H9 (cell line): Measurements from ENCODE around the gene MC1R. TPM values are rescaled to one million over a fixed set of nuclear protein-coding genes. Genes with fewer than 3 reads are reported as not detected.

Experiments
- DNase-seq: peaks from one replicate; pipeline ENCODE4 v3.0.0-alpha.2; 2017
- H2AFZ ChIP-seq: one replicate; pipeline ENCODE4 v1.6.1; 2013; ENCODE audit warnings: mild to moderate bottlenecking, low read length, control low read depth, moderate library complexity
- H2AK5ac ChIP-seq: 2 replicates; pipeline ENCODE4 v1.6.1; 2013; ENCODE audit warnings: low read length, control low read depth, mixed read lengths; ENCODE audit not compliant: insufficient read length
- H2BK120ac ChIP-seq: one replicate; pipeline ENCODE4 v1.6.1; 2013; ENCODE audit warnings: low read depth, mild to moderate bottlenecking, low read length, control low read depth, inconsistent platforms; ENCODE audit not compliant: poor library complexity, severe bottlenecking
- H2BK12ac ChIP-seq: 2 replicates; pipeline ENCODE4 v1.6.1; 2013; ENCODE audit warnings: low read length, control low read depth, mixed read lengths, low read depth; ENCODE audit not compliant: insufficient read length
- H2BK15ac ChIP-seq: 2 replicates; pipeline ENCODE4 v1.6.1; 2013; ENCODE audit warnings: low read depth, low read length, control low read depth
- H2BK20ac ChIP-seq: one replicate; pipeline ENCODE4 v1.6.1; 2013; ENCODE audit warnings: low read depth, mild to moderate bottlenecking, low read length, control low read depth, inconsistent platforms; ENCODE audit not compliant: poor library complexity, severe bottlenecking
- H2BK5ac ChIP-seq: 2 replicates; pipeline ENCODE4 v1.6.1; 2013; ENCODE audit warnings: low read length, control low read depth, mixed read lengths; ENCODE audit not compliant: insufficient read length
- H3K14ac ChIP-seq: 2 replicates; pipeline ENCODE4 v1.6.1; 2013; ENCODE audit warnings: low read length, control low read depth; ENCODE audit not compliant: insufficient read depth
- H3K18ac ChIP-seq: 2 replicates; pipeline ENCODE4 v1.6.1; 2013; ENCODE audit warnings: low read depth, mild to moderate bottlenecking, mixed read lengths, low read length, control low read depth; ENCODE audit not compliant: insufficient read length
- H3K23ac ChIP-seq: 2 replicates; pipeline ENCODE4 v1.6.1; 2013; ENCODE audit warnings: low read length, control low read depth, mixed read lengths, low read depth; ENCODE audit not compliant: insufficient read length
- H3K23me2 ChIP-seq: 2 replicates; pipeline ENCODE4 v1.6.1; 2013; ENCODE audit warnings: low read depth, mild to moderate bottlenecking, mixed read lengths, low read length, control low read depth; ENCODE audit not compliant: insufficient read length, poor library complexity, severe bottlenecking
- H3K27ac ChIP-seq: 2 replicates; pipeline ENCODE4 v1.5.1; 2013; ENCODE audit warnings: low read length, control low read depth, mixed read lengths, low read depth; ENCODE audit not compliant: insufficient read length
- H3K27me3 ChIP-seq: 2 replicates; pipeline ENCODE4 v1.6.1; 2013; ENCODE audit warnings: low read length, control low read depth, inconsistent platforms; ENCODE audit not compliant: insufficient read depth
- H3K4ac ChIP-seq: 2 replicates; pipeline ENCODE4 v1.6.1; 2013; ENCODE audit warnings: low read depth, mild to moderate bottlenecking, control low read depth, inconsistent platforms, low read length, moderate library complexity
- H3K4me1 ChIP-seq: 2 replicates; pipeline ENCODE4 v1.6.1; 2013; ENCODE audit warnings: low read length, control low read depth, inconsistent platforms; ENCODE audit not compliant: insufficient read depth
- H3K4me2 ChIP-seq: 2 replicates; pipeline ENCODE4 v1.6.1; 2013; ENCODE audit warnings: low read length, control low read depth, mixed read lengths; ENCODE audit not compliant: insufficient read length, insufficient read depth
- H3K56ac ChIP-seq: 2 replicates; pipeline ENCODE4 v1.6.1; 2013; ENCODE audit warnings: low read depth, mild to moderate bottlenecking, mixed read lengths, low read length, control low read depth; ENCODE audit not compliant: insufficient read length
- H3K79me1 ChIP-seq: 2 replicates; pipeline ENCODE4 v1.6.1; 2013; ENCODE audit warnings: low read depth, mild to moderate bottlenecking, moderate library complexity, low read length, control low read depth, inconsistent platforms; ENCODE audit not compliant: insufficient read depth, poor library complexity, severe bottlenecking
- H3K79me2 ChIP-seq: 2 replicates; pipeline ENCODE4 v1.6.1; 2013; ENCODE audit warnings: low read length, control low read depth, inconsistent platforms; ENCODE audit not compliant: insufficient read depth
- H3K9ac ChIP-seq: 2 replicates; pipeline ENCODE4 v1.6.1; 2013; ENCODE audit warnings: low read length, control low read depth, mixed read lengths; ENCODE audit not compliant: insufficient read length; ENCODE audit errors: extremely low read depth
- H3K9me3 ChIP-seq: one replicate; pipeline ENCODE4 v1.6.1; 2013; ENCODE audit warnings: low read depth, low read length, inconsistent platforms; ENCODE audit not compliant: control insufficient read depth
- H3T11ph ChIP-seq: one replicate; pipeline ENCODE4 v1.6.1; 2013; ENCODE audit warnings: mild to moderate bottlenecking, low read length, control low read depth, inconsistent platforms
- H4K20me1 ChIP-seq: one replicate; pipeline ENCODE4 v1.6.1; 2013; ENCODE audit not compliant: control insufficient read depth, insufficient read length, insufficient read depth
- H4K5ac ChIP-seq: 2 replicates; pipeline ENCODE4 v1.6.1; 2013; ENCODE audit warnings: low read depth, mild to moderate bottlenecking, mixed read lengths, low read length, control low read depth; ENCODE audit not compliant: insufficient read length
- H4K8ac ChIP-seq: replicated peaks from 2 replicates; pipeline ENCODE4 v1.6.1; 2013; ENCODE audit warnings: low read length, control low read depth, mixed read lengths, low read depth; ENCODE audit not compliant: insufficient read length
- H4K91ac ChIP-seq: 2 replicates; pipeline ENCODE4 v1.6.1; 2013; ENCODE audit warnings: low read depth, mild to moderate bottlenecking, moderate library complexity, mixed read lengths, low read length, control low read depth; ENCODE audit not compliant: insufficient read length
- H3K27ac Mint-ChIP-seq, 3 experiments: 2 replicates in 2 of 3; 3 replicates in 1 of 3; pipeline ENCODE4 v1.8.0; 2020 to 2021; ENCODE audit warnings: mixed read lengths in 3 of 3, mild to moderate bottlenecking in 1 of 3, moderate library complexity in 1 of 3
- H3K27me3 Mint-ChIP-seq: 2 replicates; pipeline ENCODE4 v1.8.0; 2021; ENCODE audit warnings: low read depth, mild to moderate bottlenecking, moderate library complexity, mixed read lengths
- H3K36me3 Mint-ChIP-seq, 3 experiments: 2 replicates in 2 of 3; 3 replicates in 1 of 3; pipeline ENCODE4 v1.8.0; 2020 to 2021; ENCODE audit warnings: low read depth in 3 of 3, mixed read lengths in 3 of 3; ENCODE audit not compliant: insufficient read depth in 1 of 3
- H3K4me1 Mint-ChIP-seq, 2 experiments: 2 replicates each; pipeline ENCODE4 v1.8.0; 2020; ENCODE audit warnings: mixed read lengths in 2 of 2
- H3K4me3 Mint-ChIP-seq, 2 experiments: 2 replicates in 1 of 2; 3 replicates in 1 of 2; pipeline ENCODE4 v1.8.0; 2020 to 2021; ENCODE audit warnings: mild to moderate bottlenecking in 2 of 2, mixed read lengths in 2 of 2, moderate library complexity in 1 of 2
- H3K9me3 Mint-ChIP-seq, 2 experiments: 2 replicates in 1 of 2; 3 replicates in 1 of 2; pipeline ENCODE4 v1.8.0; 2020; ENCODE audit warnings: mild to moderate bottlenecking in 2 of 2, mixed read lengths in 2 of 2, moderate library complexity in 1 of 2
- CTCF ChIP-seq: fragments of 200-600 bp; sonication (generic); conservative IDR thresholded peaks from 3 replicates; pipeline ENCODE4 v1.8.0; 2021; ENCODE audit warnings: antibody characterized with exemption, mild to moderate bottlenecking
- WGBS: extraction: QIAGEN DNeasy Blood & Tissue Kit; methylation state at CpG from one replicate; pipeline ENCODE4 v1.1.7; 2013; ENCODE audit warnings: missing lambda C conversion rate, low lambda C conversion rate, mixed read lengths; ENCODE audit not compliant: insufficient read length; ENCODE audit errors: extremely low coverage; 5-methylcytosine and 5-hydroxymethylcytosine counted together
- total RNA-seq: library from RNA; stranded (reverse); gene quantifications from 2 replicates; pipeline ENCODE4 v1.2.1, GENCODE V29; 2021

Gene MC1R
- total RNA-seq, 1 experiment from 2014 or later: 4.7 TPM

DNA sequence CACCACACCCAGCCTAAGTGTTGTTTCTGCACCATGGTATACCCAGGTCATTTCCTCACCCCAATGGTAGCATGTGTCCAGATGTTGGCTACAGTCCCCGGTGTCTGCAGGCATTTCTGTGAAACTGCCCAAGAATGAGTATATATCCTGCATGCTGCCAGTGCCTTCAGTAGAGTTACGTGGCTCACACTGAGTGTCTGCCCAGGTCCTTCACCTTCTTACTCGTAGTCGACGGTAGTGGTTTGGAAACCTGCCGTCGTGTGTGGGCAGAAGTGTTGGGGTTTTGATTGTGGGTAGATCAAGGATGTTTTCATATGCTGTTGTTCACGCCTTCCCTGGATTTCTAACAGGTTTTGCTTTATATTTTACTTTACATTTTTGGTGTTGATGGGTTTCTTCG lies 28.5 kb upstream of the MC1R start:
- peaks cover 18 to 68% (median 60%) of the 10 kb centered on the region in 3 experiments for H3K36me3 Mint-ChIP-seq
- Histone ChIP-seq H2BK20ac (no peak overlapping the region), H4K91ac (no peak overlapping the region), H3K14ac (no peak overlapping the region), H3K9ac (no peak overlapping the region), H3K79me2 (no peaks in the 10 kb centered on the region), H3K79me1 (no peaks in the 10 kb centered on the region), H2BK15ac (no peak overlapping the region), H3K4me2 (no peak overlapping the region), H4K8ac (no peak overlapping the region), H3K23ac (no peak overlapping the region), H2AFZ (no peak overlapping the region), H2BK120ac (no peak overlapping the region), H4K20me1 (no peaks in the 10 kb centered on the region), H3K18ac (no peak overlapping the region), H3K4ac (no peak overlapping the region), H3K9me3 (no peaks in the 10 kb centered on the region), H3K56ac (no peak overlapping the region), H2BK12ac (no peak overlapping the region), H2BK5ac (no peak overlapping the region), H2AK5ac (no peak overlapping the region), H3K27ac (no peak overlapping the region), H3K27me3 (no peaks in the 10 kb centered on the region), H4K5ac (no peak overlapping the region), H3T11ph (no peak overlapping the region), H3K4me1 (no peaks in the 10 kb centered on the region), H3K23me2 (no peaks in the 10 kb centered on the region)
- H3K4me3 Mint-ChIP-seq: no peak overlapping the region
- no peaks in the 10 kb centered on the region for H3K9me3 Mint-ChIP-seq
- no peaks in the 10 kb centered on the region for H3K27me3 Mint-ChIP-seq
- WGBS: no CpG with 5 or more reads among the region's 9 CpGs
- no peak for DNase-seq
- H3K4me1 Mint-ChIP-seq: no peaks in the 10 kb centered on the region
- no peak for TF ChIP-seq CTCF
- no peak overlapping the region for H3K27ac Mint-ChIP-seq
